C4-2B (cell line): ENCODE results near the gene AGPAT1.

Source experiments
- ZFX ChIP-seq: fragments of 450-650 bp; IDR thresholded peaks from 2 replicates; pipeline ENCODE4 v1.6.1; 2017
- TF ChIP-seq, protein P1 (sequence below): fragments of 450-650 bp; conservative IDR thresholded peaks from 2 replicates; pipeline ENCODE4 v1.5.1; 2017; ENCODE audit warnings: mild to moderate bottlenecking

DNA sequence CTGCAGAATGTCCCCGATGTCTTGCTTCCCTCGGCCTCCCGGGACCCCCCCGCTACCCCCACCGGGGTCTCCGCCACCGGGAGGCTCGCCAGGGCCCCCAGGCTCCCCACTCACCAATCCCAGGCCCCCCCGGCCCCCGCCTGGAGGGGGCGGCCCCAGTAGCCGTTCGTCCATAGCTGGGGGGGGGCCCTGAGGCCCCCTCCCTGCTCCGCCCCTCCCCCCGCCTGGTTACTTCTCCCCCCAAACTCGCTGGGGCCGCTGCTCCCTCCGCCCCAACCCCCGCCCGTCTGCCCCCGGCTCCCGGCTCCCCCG lies 13.8 kb upstream of the AGPAT1 start:
- TF ChIP-seq, protein P1, sequence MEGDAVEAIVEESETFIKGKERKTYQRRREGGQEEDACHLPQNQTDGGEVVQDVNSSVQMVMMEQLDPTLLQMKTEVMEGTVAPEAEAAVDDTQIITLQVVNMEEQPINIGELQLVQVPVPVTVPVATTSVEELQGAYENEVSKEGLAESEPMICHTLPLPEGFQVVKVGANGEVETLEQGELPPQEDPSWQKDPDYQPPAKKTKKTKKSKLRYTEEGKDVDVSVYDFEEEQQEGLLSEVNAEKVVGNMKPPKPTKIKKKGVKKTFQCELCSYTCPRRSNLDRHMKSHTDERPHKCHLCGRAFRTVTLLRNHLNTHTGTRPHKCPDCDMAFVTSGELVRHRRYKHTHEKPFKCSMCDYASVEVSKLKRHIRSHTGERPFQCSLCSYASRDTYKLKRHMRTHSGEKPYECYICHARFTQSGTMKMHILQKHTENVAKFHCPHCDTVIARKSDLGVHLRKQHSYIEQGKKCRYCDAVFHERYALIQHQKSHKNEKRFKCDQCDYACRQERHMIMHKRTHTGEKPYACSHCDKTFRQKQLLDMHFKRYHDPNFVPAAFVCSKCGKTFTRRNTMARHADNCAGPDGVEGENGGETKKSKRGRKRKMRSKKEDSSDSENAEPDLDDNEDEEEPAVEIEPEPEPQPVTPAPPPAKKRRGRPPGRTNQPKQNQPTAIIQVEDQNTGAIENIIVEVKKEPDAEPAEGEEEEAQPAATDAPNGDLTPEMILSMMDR, result no peak
- no peak for TF ChIP-seq ZFX
